Transverse colon (tissue), 4 donors: ENCODE results near the gene PUS1. TPM values are rescaled to one million over a fixed set of nuclear protein-coding genes. Genes with fewer than 3 reads are reported as not detected.

Experiments
- DNase-seq: peaks from one replicate; pipeline ENCODE4 v3.0.0-alpha.2; 2019
- H3K27ac ChIP-seq, 4 donors: fragments of 200-600 bp; sonication (generic); 2 replicates each; pipeline ENCODE4 v1.5.1; 2016 to 2018; ENCODE audit warnings: inconsistent platforms in 4 of 4
- H3K27me3 ChIP-seq: fragments of 200-600 bp; sonication (generic); 2 replicates; pipeline ENCODE4 v1.5.1; 2017; ENCODE audit warnings: inconsistent platforms
- H3K36me3 ChIP-seq, 4 donors: fragments of 200-600 bp; sonication (generic); 2 replicates each; pipeline ENCODE4 v1.5.1; 2017 to 2019; ENCODE audit warnings: inconsistent platforms in 4 of 4
- H3K4me1 ChIP-seq, 4 donors: fragments of 200-600 bp; sonication (generic); 2 replicates each; pipeline ENCODE4 v1.5.1; 2017 to 2020; ENCODE audit warnings: inconsistent platforms in 4 of 4
- H3K4me3 ChIP-seq, 4 donors: fragments of 200-600 bp; sonication (generic); 1 replicate in 1 of 4; 2 replicates in 3 of 4; pipeline versions ENCODE4 v1.5.1 to v1.6.1; 2017 to 2019; ENCODE audit warnings: inconsistent platforms in 4 of 4
- H3K9me3 ChIP-seq, 2 donors: fragments of 200-600 bp; sonication (generic); 2 replicates each; pipeline ENCODE4 v1.5.1; 2017 to 2019; ENCODE audit warnings: inconsistent platforms in 2 of 2
- CTCF ChIP-seq, 5 experiments: fragments of 200-600 bp in 3 of 5; fragments of 450-650 bp in 2 of 5; sonication (generic) in 3 of 5; IDR thresholded peaks; 1 replicate in 2 of 5; 2 replicates in 3 of 5; pipeline ENCODE4 v1.5.1; 2016 to 2017; ENCODE audit warnings: antibody characterized with exemption in 5 of 5, inconsistent platforms in 3 of 5, mild to moderate bottlenecking in 2 of 5, moderate library complexity in 1 of 5
- EP300 ChIP-seq: sonication (generic); formaldehyde crosslinking; IDR thresholded peaks from one replicate; pipeline ENCODE4 v1.6.1; 2017; ENCODE audit warnings: antibody characterized with exemption, low read depth
- POLR2A ChIP-seq: fragments of 450-650 bp; IDR thresholded peaks from one replicate; pipeline ENCODE4 v1.6.1; 2016; ENCODE audit warnings: antibody characterized with exemption, mild to moderate bottlenecking, moderate library complexity
- POLR2AphosphoS5 ChIP-seq, 3 donors: sonication (generic); formaldehyde crosslinking; IDR thresholded peaks; one replicate each; pipeline ENCODE4 v1.6.1; 2016; ENCODE audit warnings: antibody characterized with exemption in 3 of 3
- WGBS, 2 donors: methylation state at CpG; one replicate each; pipeline ENCODE4 v1.1.5; 2018; ENCODE audit warnings: low coverage in 1 of 2; 5-methylcytosine and 5-hydroxymethylcytosine counted together
- in situ Hi-C, 4 donors: fragments of 200-750 bp; cut with MboI; loops; one replicate each; pipeline versions ENCODE4 v1.15.0 to v1.15.1; 2017; ENCODE audit warnings: low sequenced_read_pairs in 3 of 4, low pct_ligation_motif_present in 1 of 4, low pct_unique_long_range_greater_than_20kb in 1 of 4
- intact Hi-C: fragments of 100-400 bp; cut with DNase I; formaldehyde crosslinking; loops from one replicate; pipeline ENCODE4 v1.15.1; 2023; ENCODE audit warnings: low total_unique reads
- total RNA-seq, 4 donors: library from RNA; depleted of rRNA; stranded (reverse); fragments of >200 nt; gene quantifications; one replicate each; pipeline ENCODE4 v1.1.0, GENCODE V29; 2016

The PUS1 gene
- total RNA-seq, 4 donors from 2014 or later, result 11.9 to 48.8 (median 23.1) TPM

GRCh38 chr12:131894981-131895639 lies 34.0 kb upstream of the PUS1 start:
- Histone ChIP-seq H3K9me3 (no peaks in the 10 kb centered on the region), H3K4me3 (peak overlapping the region; percentile 60 to 90 (median 76)), H3K4me1 (peaks cover 9 to 22% (median 15%) of the 10 kb centered on the region in 4 donors), H3K27ac (peak overlapping the region; percentile 93 to 98 (median 94)), H3K36me3 (no peaks in the 10 kb centered on the region), H3K27me3 (no peaks in the 10 kb centered on the region)
- intact Hi-C loops (loop anchor here (1.0 to 2.0 kb wide), 2 partner anchors 34 to 54 kb away; partner anchors contain the start of genes EP400 and PUS1), in situ Hi-C loops (no loop called here)
- TF ChIP-seq POLR2AphosphoS5 (IDR thresholded peaks at IDR 0.05), result no peak
- no peak for TF ChIP-seq CTCF (IDR thresholded peaks at IDR 0.05)
- TF ChIP-seq EP300, result no peak
- TF ChIP-seq POLR2A, result no peak
- WGBS, 2 donors, result 2% methylated on average over 40 of the region's 54 CpGs; no CpG with 5 or more reads in 1 of the 2 donors
- peak; percentile 31 for DNase-seq

GRCh38 chr12:131895640-131896079 lies 33.4 kb upstream of the PUS1 start:
- in situ Hi-C loops, result no loop called here
- TF ChIP-seq POLR2AphosphoS5 (IDR thresholded peaks at IDR 0.05), result no peak
- no peak for TF ChIP-seq CTCF (IDR thresholded peaks at IDR 0.05)
- no peak for TF ChIP-seq POLR2A
- no peak for TF ChIP-seq EP300
- Histone ChIP-seq H3K4me3 (peak overlapping the region; percentile 60 to 90 (median 76)), H3K4me1 (peaks cover 9 to 22% (median 15%) of the 10 kb centered on the region in 4 donors), H3K9me3 (no peaks in the 10 kb centered on the region), H3K36me3 (no peaks in the 10 kb centered on the region), H3K27me3 (no peaks in the 10 kb centered on the region), H3K27ac (peak overlapping the region; percentile 93 to 98 (median 94))
- WGBS, 2 donors, result 0 to 3% methylated on average over 4 to 11 of the region's 12 CpGs
- intact Hi-C loops, result loop anchor here (1.0 to 2.0 kb wide), 2 partner anchors 33 to 54 kb away; partner anchors contain the start of genes EP400 and PUS1
- DNase-seq, result no peak

GRCh38 chr12:131896080-131896810 lies 32.8 kb upstream of the PUS1 start:
- Histone ChIP-seq H3K4me3 (peak overlapping the region; percentile 60 to 90 (median 76)), H3K27ac (peak overlapping the region; percentile 93 to 98 (median 94)), H3K9me3 (no peaks in the 10 kb centered on the region), H3K27me3 (no peaks in the 10 kb centered on the region), H3K4me1 (peaks cover 9 to 23% (median 15%) of the 10 kb centered on the region in 4 donors), H3K36me3 (no peaks in the 10 kb centered on the region)
- peak; percentile 93 for DNase-seq
- intact Hi-C loops (no loop called here), in situ Hi-C loops (no loop called here)
- TF ChIP-seq POLR2A, result peak; percentile 95
- TF ChIP-seq CTCF (IDR thresholded peaks at IDR 0.05), result no peak
- no peak for TF ChIP-seq EP300
- TF ChIP-seq POLR2AphosphoS5 (IDR thresholded peaks at IDR 0.05), result peak; percentile 90 to 94 (median 90)
- WGBS, 2 donors, result 9% methylated on average over 7 of the region's 39 CpGs; no CpG with 5 or more reads in 1 of the 2 donors

GRCh38 chr12:131896811-131897270 lies 32.2 kb upstream of the PUS1 start:
- Histone ChIP-seq H3K36me3 (no peaks in the 10 kb centered on the region), H3K4me1 (peaks cover 11 to 29% (median 21%) of the 10 kb centered on the region in 4 donors), H3K4me3 (peak overlapping the region in 2 of 4 donors; percentile 64 to 89), H3K27me3 (no peaks in the 10 kb centered on the region), H3K9me3 (no peaks in the 10 kb centered on the region), H3K27ac (peak overlapping the region; percentile 93 to 98 (median 94))
- intact Hi-C loops, result no loop called here
- no peak for DNase-seq
- TF ChIP-seq CTCF (IDR thresholded peaks at IDR 0.05) (no peak), EP300 (no peak), POLR2AphosphoS5 (IDR thresholded peaks at IDR 0.05) (no peak), POLR2A (no peak)
- in situ Hi-C loops, result no loop called here
- 70% methylated on average over 11 of the region's 14 CpGs; no CpG with 5 or more reads in 1 of the 2 donors for WGBS, 2 donors
